GM12878 (cell line): Measurements from ENCODE around the gene SNX12. TPM values are rescaled to one million over a fixed set of nuclear protein-coding genes. Genes with fewer than 3 reads are reported as not detected.
A peak's percentile ranks its signal among the peaks of the same experiment; 100 is the strongest.

Source experiments
- ESRRA ChIP-seq: IDR thresholded peaks from 2 replicates; pipeline ENCODE4 v1.6.1; 2012; ENCODE audit warnings: mild to moderate bottlenecking, low read length, improper control_type of control experiment
- JUND ChIP-seq: IDR thresholded peaks from 2 replicates; pipeline ENCODE4 v1.6.1; 2012; ENCODE audit warnings: low read depth, mild to moderate bottlenecking, low read length, improper control_type of control experiment, moderate library complexity
- MTA3 ChIP-seq: IDR thresholded peaks from 2 replicates; pipeline ENCODE4 v1.6.1; 2012; ENCODE audit warnings: low read length, inconsistent platforms, borderline replicate concordance
- MYB ChIP-seq: fragments of 150-350 bp; IDR thresholded peaks from 2 replicates; pipeline ENCODE4 v1.6.1; 2014; ENCODE audit warnings: mild to moderate bottlenecking, low read depth, low read length, borderline replicate concordance
- NFYA ChIP-seq: IDR thresholded peaks from 2 replicates; pipeline ENCODE4 v1.6.1; 2011; ENCODE audit warnings: low read depth, mild to moderate bottlenecking, low read length, improper control_type of control experiment, borderline replicate concordance
- POLR2A ChIP-seq: IDR thresholded peaks from 2 replicates; pipeline ENCODE4 v1.6.1; 2011; ENCODE audit warnings: low read depth, mild to moderate bottlenecking, low read length
- RUNX3 ChIP-seq: IDR thresholded peaks from 2 replicates; pipeline ENCODE4 v1.6.1; 2012; ENCODE audit warnings: low read length, inconsistent platforms
- TAF1 ChIP-seq: IDR thresholded peaks from 2 replicates; pipeline ENCODE4 v1.6.1; 2011; ENCODE audit warnings: mild to moderate bottlenecking, low read depth, low read length, borderline replicate concordance
- WRNIP1 ChIP-seq: IDR thresholded peaks from 2 replicates; pipeline ENCODE4 v1.6.1; 2011; ENCODE audit warnings: low read depth, low read length, improper control_type of control experiment, borderline replicate concordance
- ZNF217 ChIP-seq: fragments of 450-650 bp; IDR thresholded peaks from 2 replicates; pipeline ENCODE4 v1.6.1; 2017; ENCODE audit warnings: antibody characterized with exemption, mild to moderate bottlenecking
- polyA plus RNA-seq, 11 experiments: library from polyadenylated mRNA; depleted of rRNA in 4 of 11; unstranded in 6 of 11; stranded (reverse) in 5 of 11; fragments of >200 nt; fragmentation: Nextera tagmentation in 4 of 11; fragmentation: Illumina TruSeq in 1 of 11; extraction: Ambion mirVana in 4 of 11; extraction: Trizol in 1 of 11; gene quantifications; 1 replicate in 1 of 11; 2 replicates in 10 of 11; pipeline versions ENCODE4 v1.2.1 to v1.2.3, GENCODE V29; 2011 to 2016; ENCODE audit warnings: inconsistent platforms in 2 of 11, missing spikeins in 2 of 11, low read depth in 1 of 11
- total RNA-seq, 4 experiments: library from RNA; depleted of rRNA in 3 of 4; stranded (reverse); fragments of >200 nt in 3 of 4; fragmentation: Illumina TruSeq in 1 of 4; extraction: Trizol in 1 of 4; gene quantifications; 2 replicates each; pipeline versions ENCODE4 v1.2.1 to v1.2.3, GENCODE V29; 2013 to 2021
- TF ChIP-seq, protein P1 (sequence below): fragments of 450-650 bp; IDR thresholded peaks from 2 replicates; pipeline ENCODE4 v1.6.1; 2017; ENCODE audit warnings: mild to moderate bottlenecking, moderate library complexity
- TF ChIP-seq, protein P2 (sequence below): fragments of 450-650 bp; IDR thresholded peaks from 2 replicates; pipeline ENCODE4 v1.6.1; 2016; ENCODE audit warnings: mild to moderate bottlenecking, moderate library complexity, borderline replicate concordance
- TF ChIP-seq, protein P3 (sequence below): IDR thresholded peaks from 2 replicates; pipeline ENCODE4 v1.6.1; 2012; ENCODE audit warnings: low read length, inconsistent platforms
- TF ChIP-seq, protein P4 (sequence below), 3 experiments: IDR thresholded peaks in 2 of 3; conservative IDR thresholded peaks in 1 of 3; 2 replicates each; pipeline ENCODE4 v1.5.1; 2011; ENCODE audit warnings: low read depth in 3 of 3, low read length in 3 of 3, mild to moderate bottlenecking in 3 of 3, control low read depth in 2 of 3, moderate library complexity in 2 of 3, inconsistent platforms in 1 of 3, mixed read lengths in 1 of 3; ENCODE audit not compliant: control insufficient read depth in 2 of 3, insufficient read depth in 1 of 3; ENCODE audit errors: extremely low read depth in 1 of 3
- TF ChIP-seq, protein P5 (sequence below): fragments of 150-350 bp; IDR thresholded peaks from 2 replicates; pipeline ENCODE4 v1.6.1; 2014; ENCODE audit warnings: mild to moderate bottlenecking, low read depth, low read length

Gene SNX12
- total and polyA plus RNA-seq, 10 of the 15 experiments (the other 5 are each of a cell fraction or from before 2014, with no cell fraction given) = 4.4 to 50.4 (median 34.2) TPM

DNA sequence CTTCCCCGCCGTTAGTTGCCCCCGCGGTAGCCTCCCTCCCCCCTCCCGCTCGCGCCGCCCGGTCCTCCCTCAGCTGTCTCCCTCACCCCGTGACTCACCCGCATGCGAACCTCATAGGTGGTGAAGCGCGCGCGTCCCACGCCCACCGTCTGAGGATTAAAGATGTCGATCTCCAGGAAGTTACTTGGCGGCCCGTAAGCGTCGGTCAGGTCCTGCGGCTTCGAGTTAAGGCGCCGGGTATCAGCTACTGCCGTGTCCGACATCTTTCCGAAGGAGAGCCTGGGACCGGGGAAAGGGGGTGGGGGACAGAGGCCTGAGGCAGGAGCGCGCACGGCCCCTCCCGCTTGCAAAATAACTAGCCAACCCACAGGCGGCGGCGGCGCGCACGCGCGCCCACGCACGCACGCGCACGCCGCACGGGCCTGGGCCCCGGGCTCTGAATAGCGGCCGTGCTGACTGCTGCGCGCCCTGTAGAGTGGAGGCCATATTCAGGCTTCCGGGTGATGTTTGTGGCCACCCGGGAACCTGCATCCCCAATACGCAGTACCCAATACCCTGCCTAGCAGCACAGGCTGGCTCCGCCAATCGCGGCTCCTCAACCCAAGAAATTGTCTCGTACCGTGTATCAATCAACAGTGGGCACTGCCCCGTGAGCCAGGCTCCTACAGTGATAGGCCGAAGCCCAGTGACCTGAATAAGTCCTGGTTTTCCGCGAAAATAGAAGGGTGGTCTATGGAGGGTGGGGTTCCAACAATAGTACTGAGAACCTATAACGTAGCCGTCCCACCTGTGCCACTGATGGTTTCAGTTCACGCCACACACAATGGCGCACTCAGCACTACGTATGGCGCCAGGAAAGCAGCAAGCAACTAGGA lies at the start of gene SNX12 (continued):
- TF ChIP-seq, protein P1, sequence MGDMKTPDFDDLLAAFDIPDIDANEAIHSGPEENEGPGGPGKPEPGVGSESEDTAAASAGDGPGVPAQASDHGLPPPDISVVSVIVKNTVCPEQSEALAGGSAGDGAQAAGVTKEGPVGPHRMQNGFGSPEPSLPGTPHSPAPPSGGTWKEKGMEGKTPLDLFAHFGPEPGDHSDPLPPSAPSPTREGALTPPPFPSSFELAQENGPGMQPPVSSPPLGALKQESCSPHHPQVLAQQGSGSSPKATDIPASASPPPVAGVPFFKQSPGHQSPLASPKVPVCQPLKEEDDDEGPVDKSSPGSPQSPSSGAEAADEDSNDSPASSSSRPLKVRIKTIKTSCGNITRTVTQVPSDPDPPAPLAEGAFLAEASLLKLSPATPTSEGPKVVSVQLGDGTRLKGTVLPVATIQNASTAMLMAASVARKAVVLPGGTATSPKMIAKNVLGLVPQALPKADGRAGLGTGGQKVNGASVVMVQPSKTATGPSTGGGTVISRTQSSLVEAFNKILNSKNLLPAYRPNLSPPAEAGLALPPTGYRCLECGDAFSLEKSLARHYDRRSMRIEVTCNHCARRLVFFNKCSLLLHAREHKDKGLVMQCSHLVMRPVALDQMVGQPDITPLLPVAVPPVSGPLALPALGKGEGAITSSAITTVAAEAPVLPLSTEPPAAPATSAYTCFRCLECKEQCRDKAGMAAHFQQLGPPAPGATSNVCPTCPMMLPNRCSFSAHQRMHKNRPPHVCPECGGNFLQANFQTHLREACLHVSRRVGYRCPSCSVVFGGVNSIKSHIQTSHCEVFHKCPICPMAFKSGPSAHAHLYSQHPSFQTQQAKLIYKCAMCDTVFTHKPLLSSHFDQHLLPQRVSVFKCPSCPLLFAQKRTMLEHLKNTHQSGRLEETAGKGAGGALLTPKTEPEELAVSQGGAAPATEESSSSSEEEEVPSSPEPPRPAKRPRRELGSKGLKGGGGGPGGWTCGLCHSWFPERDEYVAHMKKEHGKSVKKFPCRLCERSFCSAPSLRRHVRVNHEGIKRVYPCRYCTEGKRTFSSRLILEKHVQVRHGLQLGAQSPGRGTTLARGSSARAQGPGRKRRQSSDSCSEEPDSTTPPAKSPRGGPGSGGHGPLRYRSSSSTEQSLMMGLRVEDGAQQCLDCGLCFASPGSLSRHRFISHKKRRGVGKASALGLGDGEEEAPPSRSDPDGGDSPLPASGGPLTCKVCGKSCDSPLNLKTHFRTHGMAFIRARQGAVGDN = peak; percentile 45
- peak; percentile 39; the same call in 1 of the 2 replicates for TF ChIP-seq TAF1
- TF ChIP-seq, protein P2, sequence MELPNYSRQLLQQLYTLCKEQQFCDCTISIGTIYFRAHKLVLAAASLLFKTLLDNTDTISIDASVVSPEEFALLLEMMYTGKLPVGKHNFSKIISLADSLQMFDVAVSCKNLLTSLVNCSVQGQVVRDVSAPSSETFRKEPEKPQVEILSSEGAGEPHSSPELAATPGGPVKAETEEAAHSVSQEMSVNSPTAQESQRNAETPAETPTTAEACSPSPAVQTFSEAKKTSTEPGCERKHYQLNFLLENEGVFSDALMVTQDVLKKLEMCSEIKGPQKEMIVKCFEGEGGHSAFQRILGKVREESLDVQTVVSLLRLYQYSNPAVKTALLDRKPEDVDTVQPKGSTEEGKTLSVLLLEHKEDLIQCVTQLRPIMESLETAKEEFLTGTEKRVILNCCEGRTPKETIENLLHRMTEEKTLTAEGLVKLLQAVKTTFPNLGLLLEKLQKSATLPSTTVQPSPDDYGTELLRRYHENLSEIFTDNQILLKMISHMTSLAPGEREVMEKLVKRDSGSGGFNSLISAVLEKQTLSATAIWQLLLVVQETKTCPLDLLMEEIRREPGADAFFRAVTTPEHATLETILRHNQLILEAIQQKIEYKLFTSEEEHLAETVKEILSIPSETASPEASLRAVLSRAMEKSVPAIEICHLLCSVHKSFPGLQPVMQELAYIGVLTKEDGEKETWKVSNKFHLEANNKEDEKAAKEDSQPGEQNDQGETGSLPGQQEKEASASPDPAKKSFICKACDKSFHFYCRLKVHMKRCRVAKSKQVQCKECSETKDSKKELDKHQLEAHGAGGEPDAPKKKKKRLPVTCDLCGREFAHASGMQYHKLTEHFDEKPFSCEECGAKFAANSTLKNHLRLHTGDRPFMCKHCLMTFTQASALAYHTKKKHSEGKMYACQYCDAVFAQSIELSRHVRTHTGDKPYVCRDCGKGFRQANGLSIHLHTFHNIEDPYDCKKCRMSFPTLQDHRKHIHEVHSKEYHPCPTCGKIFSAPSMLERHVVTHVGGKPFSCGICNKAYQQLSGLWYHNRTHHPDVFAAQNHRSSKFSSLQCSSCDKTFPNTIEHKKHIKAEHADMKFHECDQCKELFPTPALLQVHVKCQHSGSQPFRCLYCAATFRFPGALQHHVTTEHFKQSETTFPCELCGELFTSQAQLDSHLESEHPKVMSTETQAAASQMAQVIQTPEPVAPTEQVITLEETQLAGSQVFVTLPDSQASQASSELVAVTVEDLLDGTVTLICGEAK = peak; percentile 44; the same call in 1 of the 2 replicates
- peak; percentile 68; the same call in 1 of the 2 replicates for TF ChIP-seq ZNF217
- TF ChIP-seq, protein P3, sequence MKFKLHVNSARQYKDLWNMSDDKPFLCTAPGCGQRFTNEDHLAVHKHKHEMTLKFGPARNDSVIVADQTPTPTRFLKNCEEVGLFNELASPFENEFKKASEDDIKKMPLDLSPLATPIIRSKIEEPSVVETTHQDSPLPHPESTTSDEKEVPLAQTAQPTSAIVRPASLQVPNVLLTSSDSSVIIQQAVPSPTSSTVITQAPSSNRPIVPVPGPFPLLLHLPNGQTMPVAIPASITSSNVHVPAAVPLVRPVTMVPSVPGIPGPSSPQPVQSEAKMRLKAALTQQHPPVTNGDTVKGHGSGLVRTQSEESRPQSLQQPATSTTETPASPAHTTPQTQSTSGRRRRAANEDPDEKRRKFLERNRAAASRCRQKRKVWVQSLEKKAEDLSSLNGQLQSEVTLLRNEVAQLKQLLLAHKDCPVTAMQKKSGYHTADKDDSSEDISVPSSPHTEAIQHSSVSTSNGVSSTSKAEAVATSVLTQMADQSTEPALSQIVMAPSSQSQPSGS = no peak
- peak; percentile 94 for TF ChIP-seq RUNX3
- peak; percentile 75; the same call in 1 of the 2 replicates for TF ChIP-seq WRNIP1
- TF ChIP-seq POLR2A = peak; percentile 69; the same call in 1 of the 2 replicates
- TF ChIP-seq NFYA = no peak
- TF ChIP-seq, protein P4, sequence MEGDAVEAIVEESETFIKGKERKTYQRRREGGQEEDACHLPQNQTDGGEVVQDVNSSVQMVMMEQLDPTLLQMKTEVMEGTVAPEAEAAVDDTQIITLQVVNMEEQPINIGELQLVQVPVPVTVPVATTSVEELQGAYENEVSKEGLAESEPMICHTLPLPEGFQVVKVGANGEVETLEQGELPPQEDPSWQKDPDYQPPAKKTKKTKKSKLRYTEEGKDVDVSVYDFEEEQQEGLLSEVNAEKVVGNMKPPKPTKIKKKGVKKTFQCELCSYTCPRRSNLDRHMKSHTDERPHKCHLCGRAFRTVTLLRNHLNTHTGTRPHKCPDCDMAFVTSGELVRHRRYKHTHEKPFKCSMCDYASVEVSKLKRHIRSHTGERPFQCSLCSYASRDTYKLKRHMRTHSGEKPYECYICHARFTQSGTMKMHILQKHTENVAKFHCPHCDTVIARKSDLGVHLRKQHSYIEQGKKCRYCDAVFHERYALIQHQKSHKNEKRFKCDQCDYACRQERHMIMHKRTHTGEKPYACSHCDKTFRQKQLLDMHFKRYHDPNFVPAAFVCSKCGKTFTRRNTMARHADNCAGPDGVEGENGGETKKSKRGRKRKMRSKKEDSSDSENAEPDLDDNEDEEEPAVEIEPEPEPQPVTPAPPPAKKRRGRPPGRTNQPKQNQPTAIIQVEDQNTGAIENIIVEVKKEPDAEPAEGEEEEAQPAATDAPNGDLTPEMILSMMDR (IDR thresholded peaks at IDR 0.05 in 2 of 3, conservative IDR thresholded peaks at IDR 0.05 in 1 of 3; ENCODE audit: control insufficient read depth in 2 of 3, extremely low read depth in 1 of 3, insufficient read depth in 1 of 3, low read depth in 3 of 3, low read length in 3 of 3) = no peak
- TF ChIP-seq MYB = no peak
- TF ChIP-seq ESRRA = peak; percentile 87
- no peak for TF ChIP-seq MTA3
- TF ChIP-seq, protein P5, sequence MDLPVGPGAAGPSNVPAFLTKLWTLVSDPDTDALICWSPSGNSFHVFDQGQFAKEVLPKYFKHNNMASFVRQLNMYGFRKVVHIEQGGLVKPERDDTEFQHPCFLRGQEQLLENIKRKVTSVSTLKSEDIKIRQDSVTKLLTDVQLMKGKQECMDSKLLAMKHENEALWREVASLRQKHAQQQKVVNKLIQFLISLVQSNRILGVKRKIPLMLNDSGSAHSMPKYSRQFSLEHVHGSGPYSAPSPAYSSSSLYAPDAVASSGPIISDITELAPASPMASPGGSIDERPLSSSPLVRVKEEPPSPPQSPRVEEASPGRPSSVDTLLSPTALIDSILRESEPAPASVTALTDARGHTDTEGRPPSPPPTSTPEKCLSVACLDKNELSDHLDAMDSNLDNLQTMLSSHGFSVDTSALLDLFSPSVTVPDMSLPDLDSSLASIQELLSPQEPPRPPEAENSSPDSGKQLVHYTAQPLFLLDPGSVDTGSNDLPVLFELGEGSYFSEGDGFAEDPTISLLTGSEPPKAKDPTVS = 0 out of 2 replicates have a peak, but pooled peaks have one; percentile 16
- no peak for TF ChIP-seq JUND
